Stimulated activated CD8-positive, alpha-beta memory T cell treated with anti-CD3 and anti-CD28 coated beads, Interleukin-4, amount 100 ng/mL, for 48 hours (primary cell): ENCODE data around the gene KIF1A.

Source experiments
- DNase-seq: peaks from one replicate; pipeline ENCODE4 v3.0.0-alpha.2; 2020

KIF1A gene

DNA sequence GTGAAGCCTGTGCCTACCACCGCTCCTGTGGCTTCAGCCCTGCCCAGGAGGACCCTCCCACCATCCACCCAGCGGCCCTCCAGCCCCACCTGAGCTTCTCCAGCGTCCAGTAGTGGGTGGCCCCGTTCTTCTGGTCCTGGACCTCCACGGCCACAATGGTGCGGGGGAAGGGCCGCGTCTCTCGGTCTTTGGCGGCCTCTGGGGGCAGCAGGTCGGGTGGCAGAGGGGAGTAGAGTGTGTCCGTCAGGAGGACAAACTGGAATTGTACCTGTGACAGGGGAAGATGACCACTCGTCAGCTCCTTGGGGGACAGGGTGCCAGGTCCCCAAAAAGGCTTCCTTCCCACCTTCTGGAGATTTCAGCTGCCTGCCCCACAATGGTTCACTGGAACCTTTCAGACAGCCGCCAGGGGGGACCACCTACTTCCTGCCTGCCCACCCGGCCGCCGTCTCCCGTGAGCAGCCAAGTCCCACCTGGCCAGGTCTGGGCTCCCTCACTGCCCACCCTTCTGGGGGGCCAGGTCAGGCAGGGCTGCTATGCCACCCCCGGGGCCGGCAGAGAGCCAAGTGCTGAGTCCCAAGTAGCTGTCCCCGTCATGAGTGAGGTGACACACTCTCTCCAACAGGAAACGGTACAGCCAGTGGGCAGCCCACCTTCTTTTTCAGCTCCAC is 59.3 kb downstream of the KIF1A start:
- no peak for DNase-seq

DNA sequence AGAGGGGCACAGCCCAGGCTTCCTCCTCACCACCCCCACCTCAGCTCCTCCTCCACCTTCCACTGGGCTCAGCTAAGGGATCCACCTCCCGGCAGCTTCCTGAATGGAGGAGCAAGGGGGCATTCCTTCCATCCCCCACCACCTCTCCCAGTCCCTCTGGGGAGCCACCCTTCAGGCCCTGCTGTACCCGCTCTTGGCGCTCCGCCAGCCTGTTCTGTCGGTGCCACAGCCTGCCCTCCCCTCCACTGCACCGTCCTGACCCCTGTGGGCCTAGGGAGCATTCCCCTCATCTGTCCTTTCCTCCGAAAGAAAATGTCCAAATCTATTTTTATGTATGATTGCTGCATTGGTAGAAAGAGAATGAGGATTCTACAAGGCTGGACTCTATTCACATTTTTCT is 59.9 kb downstream of the KIF1A start:
- DNase-seq: no peak

DNA sequence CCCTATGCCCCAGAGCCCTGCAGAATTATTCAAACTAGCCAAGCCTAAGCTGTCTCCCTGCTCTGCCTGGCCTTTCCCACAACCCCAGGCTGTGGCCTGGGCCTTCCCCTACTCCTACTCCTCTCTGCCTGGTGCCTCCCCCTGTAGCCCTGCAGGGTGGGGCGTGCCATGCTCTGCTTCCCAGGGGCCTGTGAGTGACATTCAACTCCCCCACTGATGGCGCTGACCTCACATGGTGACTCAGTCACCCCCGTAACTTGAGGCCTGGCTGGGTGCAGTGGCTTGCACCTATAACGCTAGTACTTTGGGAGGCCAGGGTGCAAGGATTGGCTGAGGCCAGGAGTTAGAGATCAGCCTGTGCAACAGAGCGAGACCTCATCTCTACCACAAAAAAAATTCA is 60.6 kb downstream of the KIF1A start:
- DNase-seq: peak; percentile 62

DNA sequence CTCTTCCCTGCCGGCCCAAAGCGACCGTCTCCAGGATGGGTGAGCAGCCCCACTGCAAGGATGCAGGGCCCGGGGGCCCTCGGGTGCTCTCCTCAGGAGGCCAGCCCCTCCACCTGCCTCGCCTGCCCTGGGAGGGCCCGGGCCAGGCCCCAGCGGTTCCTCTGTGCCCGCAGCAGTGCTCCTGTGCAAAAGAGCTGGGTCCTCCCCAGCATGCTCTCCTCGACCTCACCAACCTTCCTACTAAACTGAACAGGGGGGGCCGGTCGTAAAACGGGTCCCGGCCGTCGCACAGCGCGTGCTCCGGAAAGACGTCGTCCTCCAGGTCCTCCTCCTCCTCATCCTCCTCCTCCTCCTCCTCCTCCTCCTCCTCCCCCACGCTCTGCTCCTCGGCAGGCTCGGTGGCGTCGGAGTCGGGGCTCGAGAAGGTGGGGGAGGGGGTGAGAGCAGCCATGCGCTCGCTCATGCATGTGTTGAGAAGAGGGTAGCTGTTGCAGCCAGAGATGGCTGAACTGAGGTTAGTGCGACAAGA is 62.9 kb downstream of the KIF1A start:
- DNase-seq: no peak

DNA sequence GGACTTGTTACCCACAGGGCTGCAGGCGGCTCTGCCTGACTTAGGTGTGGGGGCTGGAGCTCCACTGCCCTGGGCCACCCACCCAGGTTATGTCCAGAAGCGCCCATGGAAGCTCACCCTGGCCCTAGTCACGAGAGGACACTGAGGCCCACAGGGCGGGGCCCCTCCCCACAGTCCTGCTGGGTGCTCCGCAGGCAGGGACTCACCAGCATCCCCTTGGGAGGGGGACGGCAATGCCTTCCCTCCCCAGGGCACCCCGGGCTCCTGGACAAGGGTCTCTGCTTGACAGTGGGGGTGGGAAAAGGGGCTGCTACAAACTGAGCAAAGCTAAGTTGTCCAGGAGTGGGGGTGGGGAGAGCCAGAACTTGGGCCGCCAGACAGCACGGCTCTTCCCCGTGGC is 67.8 kb downstream of the KIF1A start:
- no peak for DNase-seq

DNA sequence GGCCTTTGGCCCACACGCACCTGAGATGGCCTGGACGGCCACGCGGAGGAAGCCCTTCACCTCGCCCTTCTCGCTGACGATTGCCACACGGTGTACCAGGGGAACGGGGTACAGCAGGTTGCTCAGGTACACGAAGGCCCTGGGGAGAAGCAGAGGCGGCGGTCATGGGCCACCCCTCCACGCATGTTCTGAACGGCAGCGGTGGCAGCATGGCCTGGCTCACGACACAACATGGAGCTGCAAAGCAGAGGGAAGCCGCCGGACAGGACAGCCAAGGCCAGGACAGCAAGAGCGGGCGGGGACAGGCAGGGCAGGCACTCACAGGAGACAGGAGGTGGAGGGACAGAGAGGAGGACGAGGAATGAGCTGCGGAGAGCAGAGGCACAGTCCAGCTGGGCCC is 69.6 kb downstream of the KIF1A start:
- DNase-seq: no peak

DNA sequence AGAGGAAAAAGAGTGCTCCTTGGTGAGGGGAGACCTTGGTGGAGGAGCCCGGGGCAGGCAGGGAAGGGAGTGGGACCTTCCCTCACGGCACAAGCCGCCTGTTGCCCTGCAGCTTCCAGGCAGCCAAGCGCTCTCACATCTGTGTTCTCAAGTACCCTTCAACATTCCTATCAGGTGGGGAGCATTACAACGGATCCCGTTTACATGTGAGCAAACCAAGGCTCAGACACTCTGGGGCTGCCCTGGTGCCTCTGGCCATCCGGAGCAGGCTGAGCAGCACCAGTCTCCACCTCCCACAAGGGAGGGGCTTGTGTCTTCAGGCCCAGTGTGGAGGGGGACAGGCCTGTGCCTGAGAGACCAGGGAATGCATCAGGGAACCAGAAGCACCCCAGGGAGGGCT is 70.5 kb downstream of the KIF1A start:
- no peak for DNase-seq

DNA sequence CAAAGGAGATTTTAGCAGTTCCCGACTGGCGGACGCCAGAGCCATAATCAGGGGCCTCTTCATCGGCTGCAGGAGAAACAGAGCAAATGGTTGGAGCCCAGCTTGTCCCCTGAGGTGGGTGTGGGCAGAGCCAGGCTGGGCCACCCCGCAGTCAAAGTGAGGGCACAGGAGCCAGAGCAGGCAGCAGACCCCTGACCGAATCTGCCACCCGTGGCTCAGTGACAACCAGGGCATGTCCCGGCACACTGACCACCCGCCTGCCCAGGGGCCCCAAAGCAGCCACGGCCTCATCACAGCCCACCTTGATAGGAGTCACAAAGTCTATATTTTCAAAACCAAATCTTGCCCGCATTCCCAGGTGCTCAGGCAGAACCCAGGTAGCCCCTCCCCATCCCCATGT is 72.8 kb downstream of the KIF1A start:
- no peak for DNase-seq

DNA sequence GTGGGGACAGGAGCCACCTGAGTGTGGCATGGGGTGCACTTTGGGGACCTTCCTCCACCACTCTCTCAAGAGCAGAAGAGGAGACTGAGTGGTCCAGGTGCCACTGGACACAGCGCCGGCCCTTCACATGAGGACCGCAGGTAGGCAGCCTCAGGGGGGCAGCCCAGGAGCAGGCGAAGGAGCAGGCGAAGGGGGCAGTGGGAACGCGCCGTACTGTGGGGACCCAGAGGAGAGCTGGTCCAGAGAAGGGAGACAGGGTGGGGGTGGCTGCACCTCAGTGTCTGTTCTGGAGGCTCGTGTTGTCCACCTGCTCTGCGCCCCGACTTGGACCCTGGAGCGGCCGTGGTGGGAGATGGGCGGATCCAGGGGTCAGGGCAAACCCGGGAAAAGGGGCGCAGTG is 73.3 kb downstream of the KIF1A start:
- DNase-seq: no peak

DNA sequence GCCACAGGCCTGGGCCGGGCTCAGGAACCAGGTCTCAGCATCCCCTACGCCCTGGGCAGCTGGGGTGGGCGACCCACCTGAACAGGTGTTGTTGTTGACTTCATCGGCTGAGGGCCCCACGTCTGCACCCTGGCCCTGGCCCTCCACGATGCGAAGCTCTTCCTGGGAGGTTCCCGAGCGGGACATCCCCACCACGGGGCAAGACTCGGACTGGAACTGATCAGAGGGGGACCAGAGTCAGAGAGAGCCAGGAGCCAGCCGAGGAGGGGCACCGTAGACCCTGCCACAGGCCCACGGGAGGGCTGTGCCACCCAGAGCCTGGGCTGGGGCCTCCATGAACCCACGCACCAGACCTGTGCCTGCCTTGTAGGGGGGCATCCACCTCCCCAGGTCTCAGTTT is 74.1 kb downstream of the KIF1A start:
- DNase-seq: no peak

DNA sequence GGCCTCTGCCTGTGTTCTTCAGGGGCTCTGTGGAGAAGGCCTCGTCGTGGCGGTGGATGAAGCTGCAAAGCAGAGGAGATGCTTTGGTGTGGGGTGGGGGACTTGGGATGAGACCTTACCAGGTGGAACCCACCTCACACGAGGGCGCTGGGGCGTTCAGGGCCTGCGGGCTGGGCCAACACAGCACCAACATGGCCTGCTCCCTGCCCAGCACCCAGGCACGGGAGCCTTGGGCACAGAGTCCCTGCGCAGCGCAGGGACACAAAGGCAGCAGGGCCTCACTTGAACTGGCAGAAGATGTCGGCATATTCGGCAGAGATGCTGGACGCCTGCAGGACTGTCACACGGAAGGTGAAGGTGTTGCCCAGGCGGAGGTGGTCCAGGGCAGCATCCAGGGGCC is 74.6 kb downstream of the KIF1A start:
- DNase-seq: no peak

DNA sequence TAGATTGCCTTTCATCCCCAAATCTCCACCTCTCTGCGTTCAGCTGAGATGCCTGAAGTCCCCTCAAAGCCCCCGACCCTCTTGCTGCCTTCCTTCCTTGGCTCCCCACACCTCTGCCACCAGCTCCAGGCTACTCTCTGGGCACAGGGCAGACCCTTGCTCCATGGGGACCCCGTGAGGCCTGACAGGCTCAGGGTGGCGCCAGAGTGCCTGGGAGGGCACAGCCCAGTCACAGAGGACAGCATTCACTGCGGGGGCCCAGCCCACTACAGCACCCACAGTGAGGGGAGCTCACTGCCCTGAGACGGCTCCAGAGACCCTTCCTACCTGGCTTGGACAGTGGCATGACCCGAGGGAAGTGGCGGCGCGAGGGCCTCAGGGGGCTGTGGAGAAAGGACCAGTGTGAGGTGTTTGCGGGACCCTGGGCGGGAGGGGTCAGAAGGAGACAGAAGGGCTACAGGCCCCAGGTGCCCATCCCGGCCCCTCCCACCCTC is 77.4 kb downstream of the KIF1A start:
- no peak for DNase-seq

DNA sequence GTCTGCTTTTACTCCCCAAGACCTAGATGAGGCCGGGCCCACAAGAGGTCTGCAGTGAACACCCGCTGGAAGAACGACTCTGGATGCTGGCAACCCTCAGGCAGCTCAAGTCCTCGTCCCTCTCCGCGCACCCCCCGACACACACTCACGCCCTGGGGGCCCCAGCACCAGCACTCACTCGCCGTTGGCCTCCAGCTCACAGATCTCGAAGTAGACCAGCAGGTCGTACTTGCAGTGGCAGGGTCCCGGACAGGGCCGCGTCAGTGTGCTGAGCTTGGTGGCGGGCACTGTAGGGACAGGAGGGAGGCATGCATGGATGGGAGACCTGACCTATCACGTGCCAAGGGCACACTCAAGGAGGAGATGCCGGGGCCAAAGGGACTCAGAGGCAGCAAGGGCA is 78.9 kb downstream of the KIF1A start:
- no peak for DNase-seq

DNA sequence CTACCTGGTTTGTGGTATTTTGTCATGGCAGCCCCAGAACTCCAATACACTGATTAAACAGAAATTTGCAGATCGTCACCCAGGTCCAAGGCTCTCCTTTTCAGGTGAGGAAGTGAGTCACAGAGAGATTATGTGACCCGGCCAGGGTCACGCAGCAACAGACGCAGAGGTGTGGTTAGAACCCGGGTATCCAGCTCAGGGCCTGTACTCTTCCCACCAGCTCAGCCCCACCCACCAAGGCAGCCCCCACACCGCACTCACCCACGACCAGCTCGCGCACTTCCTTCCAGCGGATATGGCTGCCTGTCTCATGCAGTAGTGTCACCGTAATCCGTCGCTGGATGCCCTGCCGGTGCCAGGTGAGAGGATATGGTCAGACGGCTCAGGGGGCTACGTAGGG is 80.2 kb downstream of the KIF1A start:
- peak; percentile 33 for DNase-seq

DNA sequence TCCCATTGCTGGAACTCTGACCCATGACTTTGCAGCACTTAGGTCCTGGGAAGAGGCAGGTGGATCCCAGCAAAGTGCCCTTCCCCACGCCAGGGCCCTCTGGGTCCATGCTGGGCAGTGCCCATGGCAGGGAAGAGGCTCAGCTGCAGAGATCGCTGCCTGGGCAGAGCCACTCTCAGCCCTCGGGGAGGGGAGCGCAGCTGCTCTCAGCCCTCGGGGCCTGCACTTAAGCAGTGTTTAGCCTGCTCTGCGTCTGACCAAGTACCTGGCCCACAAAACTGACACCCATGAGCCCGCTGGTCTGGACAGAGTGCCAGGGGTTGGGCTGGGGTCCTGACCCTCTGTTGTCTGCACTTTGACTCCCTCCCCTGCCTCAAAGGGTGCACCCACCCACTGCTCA is 82.1 kb downstream of the KIF1A start:
- no peak for DNase-seq

DNA sequence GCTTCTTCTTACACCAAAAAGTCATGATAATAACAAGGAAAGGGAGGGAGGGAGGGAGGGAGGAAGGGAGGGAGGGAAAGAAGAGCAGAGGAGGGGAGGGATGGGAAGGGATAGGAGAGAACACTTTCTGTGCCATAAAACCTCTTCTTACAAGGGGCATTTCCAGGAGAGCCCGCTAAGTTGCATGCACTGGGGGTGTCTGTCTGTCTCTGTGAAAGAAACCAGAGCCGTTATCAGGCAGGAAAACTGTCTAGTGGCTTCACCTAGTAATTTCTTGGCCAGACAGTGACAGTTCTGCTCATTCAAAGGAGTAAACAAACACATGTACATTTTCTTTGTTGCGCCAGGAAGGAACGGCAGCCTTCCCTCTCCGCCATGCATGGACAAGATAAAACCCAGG is 82.5 kb downstream of the KIF1A start:
- DNase-seq: no peak

DNA sequence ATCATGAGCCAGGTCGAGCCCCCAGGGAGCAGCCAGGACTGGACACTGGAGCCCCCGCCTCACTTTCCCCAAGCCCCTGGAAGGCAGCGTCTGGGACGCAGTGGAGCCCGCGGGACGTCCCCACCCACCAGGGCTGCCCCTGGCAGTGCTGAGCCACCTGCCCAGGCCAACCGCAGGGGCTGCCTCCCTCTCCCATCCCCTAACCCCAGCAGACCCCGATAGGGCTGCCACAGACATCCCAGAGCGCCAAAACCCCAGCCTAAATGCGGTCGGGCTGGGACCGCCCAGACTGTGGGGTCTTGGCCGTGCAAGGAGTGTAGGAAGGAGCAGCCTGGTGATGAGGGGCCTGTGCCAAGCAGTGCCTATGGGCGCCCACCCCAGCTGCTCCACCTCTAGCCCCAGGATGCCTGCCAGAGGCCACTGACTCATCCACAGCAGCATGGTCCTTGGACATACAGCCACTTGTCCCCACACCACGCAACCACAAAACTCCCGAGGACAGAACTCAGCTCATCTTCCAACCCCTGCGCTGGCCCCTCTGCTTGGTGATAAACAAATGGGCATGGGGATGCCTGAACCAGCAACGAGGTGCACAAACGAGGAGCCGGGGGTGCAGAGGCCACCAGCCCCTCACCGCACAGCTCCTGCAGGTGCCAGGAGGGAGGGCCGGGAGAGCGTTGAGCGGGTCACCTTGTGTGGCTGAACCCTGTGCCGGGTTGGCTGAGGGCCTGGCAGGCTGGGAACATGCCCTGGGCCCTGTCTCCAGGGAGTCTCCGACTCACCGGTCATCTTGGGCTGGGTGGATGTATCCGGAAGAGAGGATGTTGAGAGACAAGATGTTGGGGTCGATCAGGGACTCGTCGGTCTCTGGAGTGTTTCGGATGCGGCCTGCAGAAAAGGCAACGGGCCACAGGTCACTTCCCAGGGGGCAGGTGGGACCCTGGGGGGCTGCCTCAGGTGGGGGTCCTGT is 83.5 kb downstream of the KIF1A start:
- no peak for DNase-seq

DNA sequence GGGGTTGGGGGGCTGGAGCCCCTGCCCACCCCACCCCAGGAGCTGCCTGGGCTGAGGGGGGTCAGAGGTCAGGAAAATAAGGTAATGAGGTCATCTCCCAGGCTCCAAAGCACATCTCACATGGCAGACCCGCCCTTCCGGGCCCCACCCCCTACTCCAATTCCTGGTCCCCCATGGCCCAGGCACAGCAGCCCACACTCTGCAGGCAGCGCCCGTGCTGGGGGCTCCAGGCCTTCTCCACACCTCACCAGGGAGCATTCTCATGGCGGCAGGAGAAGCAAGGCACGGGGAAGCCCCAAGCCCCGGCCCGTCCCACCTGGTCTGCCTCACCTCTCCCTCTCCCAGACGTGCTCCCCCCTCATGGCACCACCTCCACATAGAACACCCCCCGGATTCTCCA is 84.5 kb downstream of the KIF1A start:
- DNase-seq: no peak

DNA sequence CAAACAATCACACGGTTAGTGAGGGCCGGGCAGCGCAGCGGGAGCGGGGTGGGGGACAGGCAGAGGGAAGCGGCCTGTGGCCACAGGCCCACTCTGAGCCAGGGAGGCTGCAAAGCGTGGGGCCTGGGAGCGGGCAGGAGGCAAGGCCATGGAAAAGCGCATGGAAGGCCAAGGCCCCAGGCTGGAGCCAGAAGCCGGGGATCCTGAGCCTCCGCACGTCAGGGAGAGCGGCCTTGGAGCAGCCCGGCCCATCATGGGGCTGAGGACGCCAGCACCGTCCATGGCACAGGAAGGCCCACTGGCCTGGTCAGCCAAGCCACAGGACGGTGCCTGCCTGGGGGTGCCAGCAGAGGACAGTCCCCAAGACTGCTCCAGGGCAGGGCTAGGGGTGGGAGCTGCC is 85.3 kb downstream of the KIF1A start:
- DNase-seq: no peak

DNA sequence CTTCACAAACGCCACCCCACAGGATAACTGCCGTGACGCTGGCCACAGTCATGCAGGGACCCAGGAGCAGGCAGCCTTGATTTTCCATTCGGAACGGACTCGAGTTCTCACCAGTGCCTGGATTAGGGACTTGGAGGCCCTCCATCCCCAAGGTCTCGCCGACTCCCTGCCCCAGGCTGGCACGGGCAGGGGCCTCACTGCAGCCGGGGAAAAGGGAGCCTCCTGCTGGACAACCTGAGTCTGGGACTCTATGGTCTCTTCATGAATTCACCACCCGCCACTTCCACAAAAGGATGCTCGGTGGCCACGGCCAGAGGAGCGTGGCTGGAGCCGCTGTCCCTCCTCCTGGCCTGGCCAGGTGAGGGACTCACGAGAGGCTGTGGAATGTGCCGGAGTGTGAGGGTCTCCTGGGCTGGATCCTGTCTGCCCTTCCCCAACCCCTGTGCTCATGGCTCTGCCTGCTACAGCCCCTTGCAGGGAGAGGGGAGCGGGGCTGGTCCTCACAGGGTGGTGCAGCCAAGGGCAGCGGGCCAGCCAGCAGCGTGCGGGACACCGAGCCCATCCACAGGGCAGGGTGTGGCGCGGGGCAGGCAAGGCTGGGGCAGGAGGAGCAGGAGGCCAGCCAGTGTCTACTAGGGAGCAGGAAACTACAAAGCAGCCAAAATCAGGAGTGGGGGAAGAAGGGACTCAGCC is 86.1 kb downstream of the KIF1A start:
- no peak for DNase-seq

DNA sequence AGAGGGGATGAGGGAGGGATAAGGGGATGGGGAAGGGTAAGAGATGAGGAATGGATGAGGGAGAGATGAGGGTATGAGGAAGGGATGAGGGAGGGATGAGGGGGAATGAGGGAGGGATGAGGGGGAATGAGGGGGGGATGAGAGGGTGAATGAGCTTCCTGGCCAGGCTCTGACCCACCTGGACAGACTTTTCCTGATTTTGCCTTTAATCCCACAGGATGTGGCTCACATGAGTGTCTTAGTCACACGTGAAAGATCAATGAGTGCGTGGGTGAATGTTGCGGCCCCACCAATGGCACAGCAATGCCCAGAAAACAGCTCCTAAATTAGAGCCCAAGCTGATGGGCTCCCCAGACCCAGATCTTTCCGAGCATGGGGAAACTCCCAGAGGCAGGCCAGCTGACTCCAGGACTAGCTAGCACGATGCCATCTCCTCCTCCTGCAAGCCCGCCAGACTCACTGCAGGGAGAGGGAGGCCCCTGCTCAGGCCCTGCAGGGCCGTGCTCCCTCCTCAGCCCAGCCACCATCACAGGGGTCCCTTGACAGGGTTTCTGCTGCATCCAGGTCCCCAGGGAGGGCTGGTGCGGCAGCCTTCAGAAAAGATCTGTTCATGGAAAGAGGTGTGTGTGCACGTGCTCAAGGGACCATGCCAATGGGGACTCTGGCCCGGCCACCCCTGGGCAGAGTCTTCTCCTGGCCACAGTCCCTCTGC is 87.0 kb downstream of the KIF1A start:
- no peak for DNase-seq

DNA sequence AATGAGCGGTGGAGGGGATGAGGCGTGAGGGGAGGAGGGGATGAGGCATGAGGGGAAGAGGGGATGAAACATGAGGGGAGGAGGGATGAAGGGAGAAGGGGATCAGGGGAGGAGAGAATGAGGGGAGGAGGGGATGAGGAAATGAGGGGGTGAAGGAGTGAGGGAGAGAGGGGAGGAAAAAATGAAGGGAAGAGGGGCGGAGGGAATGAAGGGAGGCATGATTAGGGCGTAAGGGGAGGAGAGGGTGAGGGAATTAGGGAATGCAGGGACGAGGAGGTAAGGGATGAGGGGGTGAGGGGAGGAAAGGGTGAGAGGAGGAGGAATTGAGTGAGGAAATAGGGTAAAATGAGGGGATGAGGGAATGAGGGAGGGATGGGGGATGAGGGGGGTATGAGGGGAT is 87.8 kb downstream of the KIF1A start:
- no peak for DNase-seq

DNA sequence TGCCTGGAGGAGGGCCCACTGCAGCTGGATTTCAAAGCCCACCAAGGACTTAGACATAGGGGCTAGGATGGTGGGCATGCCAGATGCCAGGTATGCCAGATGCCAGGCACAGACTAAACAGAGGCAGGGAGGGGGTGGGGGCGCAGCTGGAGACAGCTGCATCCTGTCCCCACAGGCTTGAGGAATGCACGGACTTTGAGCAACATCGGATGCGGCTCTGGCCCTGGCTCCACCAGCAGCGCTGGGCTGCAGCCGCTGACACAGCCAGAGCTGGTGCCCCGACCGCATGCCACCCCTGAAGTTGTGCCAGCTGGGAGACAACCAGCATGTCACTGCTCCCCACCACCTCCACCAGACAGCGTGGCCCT is 88.9 kb downstream of the KIF1A start:
- DNase-seq: no peak
